Stimulated activated naive CD8-positive, alpha-beta T cell treated with anti-CD3 and anti-CD28 coated beads, Interleukin-15, Interleukin-2, amounts not matched to agents 100 U/mL and 50 U/mL, for 24 hours (primary cell): ENCODE results near the gene MARCHF4.

Experiments used
- ATAC-seq: fragments of 150-1000 bp; cut with Tn5 transposase; one replicate; pipeline ENCODE4 v1.10.0; 2021
- DNase-seq: peaks from one replicate; pipeline ENCODE4 v3.0.0; 2021

MARCHF4 gene, protein sequence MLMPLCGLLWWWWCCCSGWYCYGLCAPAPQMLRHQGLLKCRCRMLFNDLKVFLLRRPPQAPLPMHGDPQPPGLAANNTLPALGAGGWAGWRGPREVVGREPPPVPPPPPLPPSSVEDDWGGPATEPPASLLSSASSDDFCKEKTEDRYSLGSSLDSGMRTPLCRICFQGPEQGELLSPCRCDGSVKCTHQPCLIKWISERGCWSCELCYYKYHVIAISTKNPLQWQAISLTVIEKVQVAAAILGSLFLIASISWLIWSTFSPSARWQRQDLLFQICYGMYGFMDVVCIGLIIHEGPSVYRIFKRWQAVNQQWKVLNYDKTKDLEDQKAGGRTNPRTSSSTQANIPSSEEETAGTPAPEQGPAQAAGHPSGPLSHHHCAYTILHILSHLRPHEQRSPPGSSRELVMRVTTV

DNA sequence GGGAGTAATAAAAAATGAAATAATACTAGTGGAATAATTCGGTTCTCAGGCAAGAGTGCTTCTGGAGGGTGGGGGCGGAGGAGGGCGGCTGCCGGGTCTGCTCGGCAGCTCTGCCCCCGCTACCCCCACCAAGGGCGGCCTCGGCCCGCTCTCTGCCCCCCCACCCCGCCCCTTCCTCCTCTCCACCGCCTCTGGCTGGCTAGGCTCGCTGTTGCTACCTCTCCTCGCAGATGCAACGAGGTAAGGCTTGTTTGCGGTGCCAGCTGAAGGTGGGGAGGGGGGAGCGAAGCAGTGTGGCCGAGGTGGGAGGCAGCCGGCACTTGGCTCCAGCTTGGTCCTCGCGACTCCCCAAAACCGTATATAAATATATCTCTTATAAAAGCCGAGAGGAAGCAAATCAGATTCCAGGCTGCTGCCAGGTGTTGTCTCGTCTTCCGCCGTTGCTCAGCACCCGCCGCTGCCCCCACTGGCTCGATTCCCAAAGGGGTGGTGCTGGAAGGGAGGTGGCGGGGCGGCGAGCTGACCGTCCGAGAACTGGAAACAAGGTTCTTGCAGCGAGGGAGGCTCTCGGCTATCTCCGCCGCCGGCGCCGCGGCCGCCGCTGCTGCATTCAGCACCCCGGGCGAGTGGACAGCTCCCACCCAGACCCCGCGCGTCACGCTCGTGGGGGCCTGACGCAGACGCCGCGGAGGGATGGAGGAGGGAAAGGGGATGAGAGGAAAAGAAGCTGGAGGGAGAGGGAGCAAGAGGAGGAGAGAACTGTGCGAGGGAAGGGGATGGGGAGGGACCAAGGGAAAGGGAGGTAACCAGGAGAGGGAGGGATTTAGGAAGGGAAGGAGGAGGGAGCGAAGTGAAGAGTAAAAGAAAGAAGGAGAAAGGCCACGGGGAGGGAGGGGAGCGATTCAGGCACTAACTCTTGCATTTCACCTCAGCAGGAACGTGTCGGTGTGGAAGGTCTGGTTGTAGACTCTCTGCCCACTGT is at the start of gene MARCHF4:
TSS of gene MARCHF4 (minus strand) at position 763 of the 982 bp plus-strand sequence. CDS start 2,223 bp downstream, outside the sequence.
- ATAC-seq (peak; percentile 50), DNase-seq (peak; percentile 78)

DNA sequence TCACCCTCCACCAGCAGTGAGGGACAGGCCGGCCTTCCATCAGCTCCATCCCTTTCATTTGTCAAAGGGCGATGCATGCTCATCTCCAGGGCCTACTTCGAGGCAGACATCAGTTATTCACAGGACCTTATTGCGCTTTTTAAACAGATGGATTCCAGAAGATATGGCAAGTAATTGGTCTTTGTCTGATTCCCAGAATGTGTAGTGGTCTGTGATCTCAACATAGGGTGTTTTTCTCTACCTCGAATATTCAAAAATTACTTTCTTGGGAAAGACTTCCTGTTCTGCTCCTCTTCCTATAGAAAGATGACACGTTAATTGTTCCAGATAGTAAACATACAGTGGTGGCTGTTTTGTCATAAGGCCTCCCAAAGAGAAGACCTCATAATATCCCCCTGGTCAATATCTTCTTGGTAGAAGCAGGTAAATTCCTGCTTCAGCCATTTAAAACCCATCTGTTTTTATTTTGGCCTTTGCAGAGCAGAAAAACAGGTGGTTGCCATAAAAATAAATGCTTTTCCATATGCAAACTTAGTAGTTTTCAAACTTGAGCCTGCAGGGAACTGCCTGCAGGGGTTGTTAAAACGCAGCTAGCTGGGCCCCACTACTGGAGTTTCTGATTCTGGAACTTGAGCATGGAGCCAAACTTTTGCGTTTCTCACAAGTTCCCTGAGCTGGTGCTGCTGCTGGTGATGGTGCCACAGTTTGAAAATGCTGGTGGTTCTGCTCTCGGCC is 48.3 kb upstream of the MARCHF4 start:
- no peak for DNase-seq
- ATAC-seq = no peak

DNA sequence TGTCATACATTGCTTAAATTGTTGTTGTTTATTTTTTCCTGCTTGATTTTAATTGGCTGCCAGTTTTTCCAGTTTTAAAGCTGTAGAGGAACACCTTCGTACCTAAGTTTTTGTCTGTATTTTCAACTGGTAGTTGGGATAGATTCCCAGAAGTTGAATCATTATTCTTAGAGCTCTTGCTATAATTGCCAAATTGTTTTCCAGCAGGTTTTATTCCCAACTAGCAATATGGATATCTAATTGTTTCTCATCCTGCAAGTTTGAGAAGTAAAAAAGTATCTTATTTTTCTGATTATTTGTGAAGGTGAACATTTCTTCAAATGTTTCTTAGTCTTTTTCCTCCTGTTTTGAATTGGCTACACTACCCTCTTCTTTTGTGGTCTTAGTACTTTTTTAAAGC is 46.7 kb upstream of the MARCHF4 start:
- DNase-seq (no peak), ATAC-seq (no peak)

DNA sequence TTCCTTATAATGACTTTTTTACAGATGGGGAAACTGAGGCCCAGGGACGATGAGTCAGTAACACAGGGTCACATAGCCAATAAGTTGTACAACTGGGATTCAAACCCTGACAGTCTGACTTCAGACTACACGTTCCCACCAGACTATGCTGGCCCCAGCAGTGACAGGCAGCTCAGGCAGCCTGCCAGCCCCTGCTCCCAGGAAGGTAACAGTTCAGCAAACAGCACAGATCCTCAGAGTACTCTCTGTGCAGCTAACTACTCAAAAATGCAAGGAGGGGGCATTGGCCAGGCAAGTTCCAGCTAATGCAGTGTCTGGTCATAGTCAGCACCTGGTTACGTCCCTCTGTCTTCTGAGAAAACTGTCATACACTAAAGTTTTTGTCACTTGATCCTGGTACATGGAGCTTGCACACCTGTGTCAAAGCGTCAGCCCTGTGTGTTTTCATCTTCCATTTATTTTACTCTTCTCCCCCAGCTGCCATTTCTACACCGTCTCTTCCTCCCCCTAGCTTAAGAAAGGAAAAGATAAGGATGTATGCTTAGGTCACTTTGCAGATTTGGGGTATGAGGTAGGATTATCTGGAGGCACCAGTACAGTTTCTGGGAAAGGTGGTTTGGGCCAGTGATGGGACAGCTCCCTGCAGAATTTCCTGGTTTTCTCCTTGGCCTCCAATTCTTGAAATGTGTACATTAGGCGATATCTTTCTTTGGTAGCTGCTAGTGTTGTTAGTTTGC is 44.5 kb upstream of the MARCHF4 start:
- ATAC-seq = no peak

DNA sequence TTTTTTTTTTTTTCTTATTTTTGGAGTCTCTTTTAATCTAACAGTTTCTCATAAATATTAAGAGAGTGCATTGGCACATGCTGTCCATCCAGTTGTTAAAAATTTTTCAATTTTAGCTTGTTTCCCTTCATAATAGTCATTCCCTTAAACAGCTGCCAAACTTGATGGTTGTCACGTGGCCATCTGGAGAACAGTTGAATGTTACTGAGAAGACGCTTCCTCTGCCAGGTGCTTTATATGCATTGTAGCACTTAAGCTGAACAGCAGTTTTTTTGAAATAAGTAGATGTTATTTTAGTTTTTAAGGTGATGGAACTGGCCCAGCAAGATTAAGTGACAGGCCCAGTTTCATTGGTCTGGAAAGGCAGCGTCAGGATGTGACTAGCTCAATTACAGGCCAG is 43.3 kb upstream of the MARCHF4 start:
- ATAC-seq (no peak), DNase-seq (no peak)

More for the DNA sequence above, 44.5 kb upstream of the MARCHF4 start:
- DNase-seq = no peak

DNA sequence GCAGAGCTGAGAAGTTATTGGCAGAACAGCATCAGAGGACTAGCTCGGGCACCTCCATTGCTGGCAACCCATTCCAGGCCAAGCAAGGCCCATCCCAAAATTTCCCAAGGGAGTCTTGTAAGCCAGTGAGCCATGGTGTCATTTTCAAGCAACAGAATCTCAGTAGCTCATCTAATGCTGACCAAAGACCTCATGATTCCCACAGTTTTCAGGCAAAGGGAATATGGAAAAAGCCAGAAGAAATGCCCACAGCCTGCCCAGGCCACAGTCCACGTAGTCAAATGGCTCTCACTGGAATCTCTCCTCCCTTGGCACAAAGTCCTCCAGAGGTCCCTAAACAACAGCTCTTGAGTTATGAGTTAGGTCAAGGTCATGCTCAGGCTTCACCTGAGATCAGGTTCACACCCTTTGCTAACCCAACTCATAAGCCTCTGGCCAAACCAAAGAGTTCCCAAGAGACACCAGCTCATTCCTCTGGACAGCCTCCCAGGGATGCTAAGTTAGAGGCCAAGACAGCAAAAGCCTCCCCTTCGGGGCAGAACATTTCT is 42.6 kb upstream of the MARCHF4 start:
- DNase-seq (no peak), ATAC-seq (no peak)

DNA sequence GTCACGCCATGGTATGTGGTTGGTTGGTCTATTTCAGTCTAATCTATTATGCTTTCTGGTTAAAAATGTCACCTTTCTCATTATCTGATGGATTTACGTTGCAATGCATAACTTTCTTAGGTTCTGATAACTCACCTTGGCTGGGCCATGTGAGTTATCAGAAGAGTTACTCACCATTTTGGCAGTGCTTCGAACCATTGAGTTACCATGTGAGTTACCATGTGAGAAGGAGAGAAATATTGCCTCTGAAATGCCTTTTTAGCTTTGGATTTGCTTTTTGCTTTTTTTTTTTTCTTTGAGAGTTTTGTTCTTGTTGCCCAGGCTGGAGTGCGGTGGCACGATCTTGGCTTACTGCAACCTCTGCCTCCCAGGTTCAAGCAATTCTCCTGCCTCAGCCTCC is 41.6 kb upstream of the MARCHF4 start:
- ATAC-seq (no peak), DNase-seq (no peak)

DNA sequence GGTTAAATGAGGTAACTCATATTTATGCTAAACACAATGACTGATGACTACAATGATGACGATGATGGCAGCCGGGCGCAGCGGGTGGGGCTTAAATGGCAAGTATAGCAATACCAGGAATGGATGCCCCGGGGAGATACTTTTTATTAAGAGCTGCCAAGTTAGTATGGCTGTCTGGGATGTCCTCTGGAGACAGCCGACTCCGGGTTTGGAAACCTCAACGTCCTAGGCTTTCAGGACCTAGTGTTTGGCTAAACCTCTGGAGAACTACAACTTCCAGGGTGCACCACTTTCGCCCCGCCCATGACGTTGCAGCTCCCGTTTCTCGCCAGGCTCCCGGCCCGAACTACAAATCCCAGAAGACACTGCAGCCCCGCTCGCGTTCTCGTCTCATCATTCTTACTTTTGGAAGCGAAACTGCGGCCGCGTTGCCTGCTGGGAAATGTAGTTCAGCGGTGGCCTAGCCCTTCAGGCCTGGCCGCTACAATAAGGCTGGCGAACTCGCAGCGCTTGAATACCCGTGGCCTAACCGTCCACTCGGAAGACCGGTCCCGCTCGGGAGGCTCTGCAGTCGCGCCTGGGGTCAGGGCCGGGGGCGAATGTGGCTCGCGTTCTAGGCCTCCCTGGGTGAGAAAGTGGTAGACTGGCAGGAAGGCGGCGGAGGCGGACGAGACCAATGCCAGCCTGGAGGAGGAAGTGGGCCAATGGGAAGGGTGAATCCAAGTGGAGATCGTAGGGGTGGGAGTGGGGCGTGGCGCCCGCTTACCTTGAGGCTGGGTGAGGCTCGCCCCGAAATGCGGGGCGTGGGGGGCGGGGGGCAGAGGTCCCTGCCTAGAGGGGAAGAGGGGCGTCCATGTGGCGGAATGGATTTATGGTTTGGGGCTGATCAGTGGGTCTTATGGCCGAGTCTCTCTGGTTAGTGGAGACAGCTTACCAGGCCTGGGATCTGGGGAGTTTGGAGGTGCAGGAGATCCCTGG is 40.0 kb upstream of the MARCHF4 start, which contains the start of gene SMARCAL1:
TSS of gene SMARCAL1 (plus strand) at position 463 of the 978 bp plus-strand sequence. CDS start 2,221 bp downstream, outside the sequence.
- DNase-seq (peak; percentile 98), ATAC-seq (peak; percentile 94)

DNA sequence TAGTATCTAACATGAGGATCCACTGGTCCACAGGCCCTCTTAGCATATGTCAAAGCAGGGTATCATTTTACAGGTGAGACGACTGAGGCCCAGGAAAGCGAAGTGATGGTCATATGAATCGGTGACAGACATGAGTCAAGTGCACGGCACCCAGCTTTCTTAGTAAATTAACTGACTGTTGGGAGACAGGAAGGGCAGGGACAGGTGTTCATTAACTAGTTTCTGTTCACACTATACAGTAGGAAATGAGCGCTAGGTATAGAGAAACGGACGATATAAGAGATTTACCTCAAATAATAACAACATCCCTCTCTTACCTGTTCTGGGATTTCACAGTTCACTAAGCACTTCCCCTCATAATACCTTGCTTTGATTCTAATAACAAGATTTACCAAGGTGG is 38.3 kb upstream of the MARCHF4 start:
- ATAC-seq = no peak
- DNase-seq = no peak

DNA sequence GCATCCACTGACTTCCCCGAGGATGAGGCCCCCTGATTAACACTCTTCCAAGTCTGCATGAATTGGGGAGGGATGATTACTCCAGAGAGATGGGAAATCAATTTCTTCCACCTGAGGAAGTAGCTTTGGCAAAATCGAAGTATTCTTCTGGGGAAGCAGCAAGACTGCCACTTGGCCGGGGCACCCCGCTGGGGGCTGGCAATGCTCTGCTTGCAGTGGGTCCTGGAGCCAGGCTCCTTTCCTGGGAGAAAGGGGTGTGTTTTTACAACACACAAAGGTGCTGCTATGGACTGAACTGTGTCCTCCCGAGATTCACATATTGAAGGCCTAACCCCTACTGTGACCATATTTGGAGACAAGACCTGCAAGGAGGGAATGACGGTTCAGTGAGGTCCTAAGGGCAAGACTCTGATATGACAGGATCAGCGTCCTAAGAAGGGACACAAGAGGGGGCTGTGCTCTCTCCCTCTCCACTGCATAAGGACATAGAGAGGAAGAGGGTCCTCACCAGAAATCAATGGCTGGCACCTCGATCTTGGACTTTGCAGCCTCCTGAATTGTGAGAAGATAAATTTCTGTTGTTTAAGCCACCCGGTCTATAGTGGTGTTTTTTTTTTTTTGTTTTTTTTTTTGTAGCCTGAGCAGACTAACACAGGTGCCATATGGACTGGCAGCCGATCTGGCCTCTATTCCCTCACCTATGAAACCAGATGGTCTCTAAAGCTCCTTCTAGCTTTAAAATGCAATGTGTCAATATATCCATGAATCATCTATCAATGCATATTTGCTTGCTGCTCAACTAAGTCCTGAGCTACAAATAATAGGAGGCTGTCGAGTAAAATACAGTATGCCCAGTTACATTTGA is 36.4 kb upstream of the MARCHF4 start:
- ATAC-seq (no peak), DNase-seq (no peak)

DNA sequence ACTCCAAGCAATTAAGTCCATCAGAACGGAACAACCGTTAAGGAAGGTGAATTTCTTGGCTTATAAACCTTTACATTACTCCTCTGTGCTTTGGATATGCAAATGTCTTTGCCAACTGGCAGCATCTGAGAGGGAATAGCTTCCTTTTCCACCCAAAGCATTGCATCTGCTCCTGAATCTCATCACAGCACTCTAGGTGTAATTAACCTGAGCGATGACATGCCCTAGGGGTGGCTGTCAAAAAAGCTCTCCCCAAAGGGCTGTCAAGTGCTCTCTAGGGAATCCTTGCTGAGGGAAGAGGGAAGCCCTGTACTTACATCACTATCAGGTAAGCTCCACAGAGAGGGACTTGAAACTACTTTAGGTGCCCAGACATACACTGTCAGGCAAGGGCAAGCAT is 34.5 kb upstream of the MARCHF4 start:
- ATAC-seq = no peak
- no peak for DNase-seq

DNA sequence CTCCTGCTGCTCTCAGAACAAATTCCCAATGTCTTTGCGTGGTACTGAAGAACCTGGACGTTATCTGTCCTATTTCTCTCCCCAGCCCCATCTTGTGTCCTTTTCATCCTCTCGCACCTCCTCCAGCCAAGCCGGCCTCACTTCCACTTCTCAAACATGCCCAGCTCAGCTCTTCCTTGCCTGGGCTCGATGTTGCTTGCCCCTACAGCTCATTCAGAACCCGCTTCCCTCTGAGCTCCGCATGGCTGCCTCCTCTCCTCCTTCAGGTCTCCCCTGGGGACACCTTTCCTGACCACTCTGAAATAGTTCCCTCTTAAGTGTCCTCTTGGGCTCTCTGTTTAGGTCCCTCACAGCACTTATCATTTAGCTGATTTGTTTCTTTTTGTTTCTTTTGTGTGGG is 33.3 kb upstream of the MARCHF4 start:
- no peak for ATAC-seq
- no peak for DNase-seq

DNA sequence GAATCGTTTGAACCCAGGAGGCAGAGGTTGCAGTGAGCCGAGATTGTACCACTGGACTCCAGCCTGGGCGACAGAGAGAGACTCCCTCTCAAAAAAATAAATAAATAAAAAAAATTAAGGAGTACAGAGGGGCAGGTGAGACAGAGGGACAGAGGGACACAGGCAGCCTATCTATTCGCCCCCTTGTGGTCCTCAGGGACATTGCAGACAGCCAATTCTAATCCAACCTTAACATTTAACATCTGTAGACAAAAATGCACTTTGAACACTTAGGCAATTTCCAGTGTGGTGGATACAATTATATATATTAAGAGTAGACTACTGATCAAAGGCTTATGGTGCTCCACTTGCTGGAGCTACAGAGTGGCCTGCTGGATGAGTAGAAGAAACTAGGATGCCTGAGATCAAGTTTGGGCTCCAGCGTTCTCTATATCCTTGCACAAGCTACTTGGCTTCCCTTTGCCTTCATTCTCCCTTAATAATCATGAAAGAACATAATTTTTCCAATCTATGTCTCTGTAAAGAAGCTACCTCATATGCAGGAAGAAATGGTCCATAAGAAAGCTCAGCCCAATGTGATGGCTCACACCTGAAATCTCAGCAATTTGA is 31.8 kb upstream of the MARCHF4 start:
- DNase-seq = peak; percentile 47
- ATAC-seq = no peak

DNA sequence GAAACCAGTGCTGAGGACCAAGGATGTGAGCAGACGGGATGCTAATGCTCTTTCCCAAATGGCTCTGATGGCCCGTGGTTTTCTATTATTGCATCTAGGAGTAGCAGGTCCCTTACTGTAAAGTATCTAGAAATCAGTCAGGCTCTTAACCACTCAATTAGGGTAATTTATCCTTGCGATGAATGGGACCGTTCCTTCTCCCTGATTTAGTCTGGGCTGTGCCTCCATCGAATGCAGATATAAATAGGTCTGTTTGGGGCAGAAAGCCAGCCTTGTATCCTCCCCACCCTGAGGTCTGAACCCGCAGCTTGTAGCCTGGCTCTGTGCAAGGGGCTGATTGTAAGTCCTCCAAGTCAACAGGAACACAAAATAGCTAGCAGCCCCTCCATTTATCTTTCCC is 30.5 kb upstream of the MARCHF4 start:
- no peak for ATAC-seq
- no peak for DNase-seq

DNA sequence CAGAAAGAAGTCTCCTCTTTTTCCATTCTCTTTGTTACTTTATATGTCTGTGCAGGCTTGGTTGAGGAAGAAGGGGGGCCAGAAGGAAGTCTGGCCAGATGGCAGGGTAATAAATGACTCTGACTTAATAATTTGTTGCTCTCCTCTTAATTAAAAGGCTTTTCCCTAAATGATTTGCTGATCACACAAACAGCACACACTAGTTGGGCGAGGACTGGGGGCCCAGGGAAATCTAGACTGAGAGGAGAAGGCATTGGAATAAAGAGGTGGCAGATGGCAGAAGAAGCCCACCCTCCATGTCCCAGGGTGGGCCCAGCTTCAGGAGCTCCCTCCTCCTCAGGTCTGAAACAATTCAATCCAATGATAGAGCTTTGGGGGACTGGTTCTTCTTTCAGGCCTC is 27.3 kb upstream of the MARCHF4 start:
- ATAC-seq = no peak

DNA sequence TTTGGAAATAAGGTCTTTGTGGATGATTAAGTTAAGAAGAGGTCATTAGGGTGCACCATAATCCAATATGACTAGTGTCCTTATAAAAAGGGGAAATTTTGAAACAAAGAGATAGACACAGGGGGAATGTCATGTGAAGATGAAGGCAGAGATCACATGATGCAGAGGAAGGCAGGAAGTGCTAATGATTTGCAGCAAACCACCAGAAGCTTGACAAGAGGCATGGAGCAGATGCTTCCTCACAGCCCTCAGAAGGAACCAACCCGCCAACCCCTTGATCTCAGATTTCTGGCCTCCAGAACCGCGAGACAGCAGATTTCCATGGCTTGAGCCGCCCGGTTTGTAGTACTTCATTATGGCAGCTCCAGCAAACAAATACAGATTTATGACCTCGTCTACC is 22.6 kb upstream of the MARCHF4 start:
- ATAC-seq = no peak

More for the DNA sequence above, 27.3 kb upstream of the MARCHF4 start:
- DNase-seq = no peak

DNA sequence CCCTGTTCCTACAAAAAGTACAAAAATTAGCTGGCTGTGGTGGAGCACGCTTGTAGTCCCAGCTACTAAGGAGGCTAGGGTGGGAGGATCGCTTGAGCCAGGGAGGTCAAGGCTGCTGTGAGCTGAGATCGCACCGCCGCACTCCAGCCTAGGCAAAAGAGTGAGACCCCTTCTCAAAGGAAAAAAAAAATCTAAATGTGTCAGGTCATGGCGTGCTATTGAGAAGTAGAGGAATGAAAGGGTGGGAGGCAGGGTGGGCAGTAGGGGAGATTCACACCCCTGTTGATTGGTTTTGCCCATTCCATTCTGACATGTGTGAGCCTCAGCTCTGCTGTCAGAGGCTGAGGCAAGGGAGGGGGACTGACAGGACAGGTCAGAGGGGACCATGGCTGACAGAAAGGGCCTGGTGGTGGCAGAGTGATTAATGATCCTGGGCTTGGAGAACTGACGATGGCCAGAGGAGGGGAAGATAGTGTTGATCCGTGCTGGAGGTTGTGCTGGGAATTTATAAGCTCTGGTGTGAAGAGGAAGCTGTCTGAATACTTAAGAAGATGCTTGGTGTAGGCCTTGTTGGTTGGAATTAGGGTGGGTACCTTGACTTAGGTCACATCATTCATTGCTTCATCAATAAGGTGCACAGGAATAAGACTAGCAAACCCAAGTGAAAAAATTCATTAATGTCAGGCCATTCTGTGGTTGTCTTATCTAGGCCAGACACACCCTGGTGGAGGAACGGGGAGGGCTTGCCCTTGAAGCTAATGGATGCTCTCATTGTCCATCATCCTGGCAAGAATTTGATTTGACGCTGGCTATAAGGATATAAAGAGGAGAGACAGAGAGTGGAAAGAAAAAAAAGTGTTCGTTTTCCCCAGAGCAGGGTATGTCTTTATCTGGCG is 20.9 kb upstream of the MARCHF4 start:
- DNase-seq = no peak
- ATAC-seq = no peak

More for the DNA sequence above, 22.6 kb upstream of the MARCHF4 start:
- DNase-seq = no peak
